ENCODE results near the gene DCAF10.
A peak's percentile ranks its signal among the peaks of the same experiment; 100 is the strongest.
"Not testable (repeated sequence)": the region's sequence is repeated elsewhere in the genome, so short reads cannot be mapped to it uniquely, and the experiment has no call there.

DCAF10 gene

GRCh38 chr9:37909326-37909725 is 108.7 kb downstream of the DCAF10 start:
- DNase-seq: no peak

GRCh38 chr9:37909836-37910235 is 109.2 kb downstream of the DCAF10 start:
- DNase-seq: not testable (repeated sequence)

GRCh38 chr9:37910271-37910670 is 109.7 kb downstream of the DCAF10 start:
- DNase-seq: no peak

- no peak for DNase-seq
These were observed 110.7 kb downstream of the DCAF10 start for GRCh38 chr9:37911271-37911681.

- peak; percentile 94 for DNase-seq
These were observed 113.0 kb downstream of the DCAF10 start for GRCh38 chr9:37913480-37914153.

GRCh38 chr9:37914154-37914551 is 113.6 kb downstream of the DCAF10 start:
- DNase-seq: no peak

- DNase-seq: no peak
These were observed 114.2 kb downstream of the DCAF10 start for GRCh38 chr9:37914701-37915358.

- no peak for DNase-seq
These were observed 115.4 kb downstream of the DCAF10 start for GRCh38 chr9:37915911-37916470.

GRCh38 chr9:37916471-37917312 is 116.1 kb downstream of the DCAF10 start:
- DNase-seq: no peak
